ENCODE results near the gene UBD.

DNA sequence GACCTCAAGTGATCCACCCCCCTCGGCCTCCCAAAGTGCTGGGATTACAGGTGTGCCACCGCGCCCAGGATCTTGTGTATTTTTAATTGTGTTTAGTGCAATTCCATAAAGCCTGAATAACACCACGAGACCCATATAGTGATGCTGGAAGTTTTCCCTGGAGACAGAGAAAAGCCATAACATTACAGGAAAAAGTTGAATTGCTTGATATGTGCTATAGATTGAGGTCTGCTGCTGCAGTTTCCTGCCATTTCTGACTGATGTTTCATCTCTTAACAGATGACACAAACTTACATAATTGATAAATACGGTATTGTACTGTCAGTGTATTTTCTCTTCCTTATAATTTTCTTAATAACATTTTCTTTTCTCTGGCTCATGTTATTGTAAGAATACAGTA lies 7.3 kb upstream of the UBD start:
- TF ChIP-seq KLF9 (tag by site-specific recombination; IDR thresholded peaks at IDR 0.05; ENCODE audit: low read depth), result no peak
- no peak for TF ChIP-seq ZNF626 (tag by site-specific recombination; IDR thresholded peaks at IDR 0.05)
- no peak for TF ChIP-seq ZNF549 (tag by site-specific recombination; IDR thresholded peaks at IDR 0.05)
- TF ChIP-seq, protein P1, sequence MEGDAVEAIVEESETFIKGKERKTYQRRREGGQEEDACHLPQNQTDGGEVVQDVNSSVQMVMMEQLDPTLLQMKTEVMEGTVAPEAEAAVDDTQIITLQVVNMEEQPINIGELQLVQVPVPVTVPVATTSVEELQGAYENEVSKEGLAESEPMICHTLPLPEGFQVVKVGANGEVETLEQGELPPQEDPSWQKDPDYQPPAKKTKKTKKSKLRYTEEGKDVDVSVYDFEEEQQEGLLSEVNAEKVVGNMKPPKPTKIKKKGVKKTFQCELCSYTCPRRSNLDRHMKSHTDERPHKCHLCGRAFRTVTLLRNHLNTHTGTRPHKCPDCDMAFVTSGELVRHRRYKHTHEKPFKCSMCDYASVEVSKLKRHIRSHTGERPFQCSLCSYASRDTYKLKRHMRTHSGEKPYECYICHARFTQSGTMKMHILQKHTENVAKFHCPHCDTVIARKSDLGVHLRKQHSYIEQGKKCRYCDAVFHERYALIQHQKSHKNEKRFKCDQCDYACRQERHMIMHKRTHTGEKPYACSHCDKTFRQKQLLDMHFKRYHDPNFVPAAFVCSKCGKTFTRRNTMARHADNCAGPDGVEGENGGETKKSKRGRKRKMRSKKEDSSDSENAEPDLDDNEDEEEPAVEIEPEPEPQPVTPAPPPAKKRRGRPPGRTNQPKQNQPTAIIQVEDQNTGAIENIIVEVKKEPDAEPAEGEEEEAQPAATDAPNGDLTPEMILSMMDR (tag by site-specific recombination; IDR thresholded peaks at IDR 0.05), result no peak
- TF ChIP-seq SP2 (tag by site-specific recombination; IDR thresholded peaks at IDR 0.05), result no peak
- TF ChIP-seq ZNF274 (IDR thresholded peaks at IDR 0.05; ENCODE audit: low read length), result no peak
- TF ChIP-seq ZNF274 (tag by site-specific recombination; IDR thresholded peaks at IDR 0.05; ENCODE audit: borderline replicate concordance), result no peak
- TF ChIP-seq, protein P2, sequence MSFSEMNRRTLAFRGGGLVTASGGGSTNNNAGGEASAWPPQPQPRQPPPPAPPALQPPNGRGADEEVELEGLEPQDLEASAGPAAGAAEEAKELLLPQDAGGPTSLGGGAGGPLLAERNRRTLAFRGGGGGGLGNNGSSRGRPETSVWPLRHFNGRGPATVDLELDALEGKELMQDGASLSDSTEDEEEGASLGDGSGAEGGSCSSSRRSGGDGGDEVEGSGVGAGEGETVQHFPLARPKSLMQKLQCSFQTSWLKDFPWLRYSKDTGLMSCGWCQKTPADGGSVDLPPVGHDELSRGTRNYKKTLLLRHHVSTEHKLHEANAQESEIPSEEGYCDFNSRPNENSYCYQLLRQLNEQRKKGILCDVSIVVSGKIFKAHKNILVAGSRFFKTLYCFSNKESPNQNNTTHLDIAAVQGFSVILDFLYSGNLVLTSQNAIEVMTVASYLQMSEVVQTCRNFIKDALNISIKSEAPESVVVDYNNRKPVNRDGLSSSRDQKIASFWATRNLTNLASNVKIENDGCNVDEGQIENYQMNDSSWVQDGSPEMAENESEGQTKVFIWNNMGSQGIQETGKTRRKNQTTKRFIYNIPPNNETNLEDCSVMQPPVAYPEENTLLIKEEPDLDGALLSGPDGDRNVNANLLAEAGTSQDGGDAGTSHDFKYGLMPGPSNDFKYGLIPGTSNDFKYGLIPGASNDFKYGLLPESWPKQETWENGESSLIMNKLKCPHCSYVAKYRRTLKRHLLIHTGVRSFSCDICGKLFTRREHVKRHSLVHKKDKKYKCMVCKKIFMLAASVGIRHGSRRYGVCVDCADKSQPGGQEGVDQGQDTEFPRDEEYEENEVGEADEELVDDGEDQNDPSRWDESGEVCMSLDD (tag by site-specific recombination; IDR thresholded peaks at IDR 0.05), result no peak
- no peak for TF ChIP-seq ZNF138 (tag by site-specific recombination; IDR thresholded peaks at IDR 0.05; ENCODE audit: borderline replicate concordance)
- TF ChIP-seq, protein P3, sequence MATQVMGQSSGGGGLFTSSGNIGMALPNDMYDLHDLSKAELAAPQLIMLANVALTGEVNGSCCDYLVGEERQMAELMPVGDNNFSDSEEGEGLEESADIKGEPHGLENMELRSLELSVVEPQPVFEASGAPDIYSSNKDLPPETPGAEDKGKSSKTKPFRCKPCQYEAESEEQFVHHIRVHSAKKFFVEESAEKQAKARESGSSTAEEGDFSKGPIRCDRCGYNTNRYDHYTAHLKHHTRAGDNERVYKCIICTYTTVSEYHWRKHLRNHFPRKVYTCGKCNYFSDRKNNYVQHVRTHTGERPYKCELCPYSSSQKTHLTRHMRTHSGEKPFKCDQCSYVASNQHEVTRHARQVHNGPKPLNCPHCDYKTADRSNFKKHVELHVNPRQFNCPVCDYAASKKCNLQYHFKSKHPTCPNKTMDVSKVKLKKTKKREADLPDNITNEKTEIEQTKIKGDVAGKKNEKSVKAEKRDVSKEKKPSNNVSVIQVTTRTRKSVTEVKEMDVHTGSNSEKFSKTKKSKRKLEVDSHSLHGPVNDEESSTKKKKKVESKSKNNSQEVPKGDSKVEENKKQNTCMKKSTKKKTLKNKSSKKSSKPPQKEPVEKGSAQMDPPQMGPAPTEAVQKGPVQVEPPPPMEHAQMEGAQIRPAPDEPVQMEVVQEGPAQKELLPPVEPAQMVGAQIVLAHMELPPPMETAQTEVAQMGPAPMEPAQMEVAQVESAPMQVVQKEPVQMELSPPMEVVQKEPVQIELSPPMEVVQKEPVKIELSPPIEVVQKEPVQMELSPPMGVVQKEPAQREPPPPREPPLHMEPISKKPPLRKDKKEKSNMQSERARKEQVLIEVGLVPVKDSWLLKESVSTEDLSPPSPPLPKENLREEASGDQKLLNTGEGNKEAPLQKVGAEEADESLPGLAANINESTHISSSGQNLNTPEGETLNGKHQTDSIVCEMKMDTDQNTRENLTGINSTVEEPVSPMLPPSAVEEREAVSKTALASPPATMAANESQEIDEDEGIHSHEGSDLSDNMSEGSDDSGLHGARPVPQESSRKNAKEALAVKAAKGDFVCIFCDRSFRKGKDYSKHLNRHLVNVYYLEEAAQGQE (tag by site-specific recombination; IDR thresholded peaks at IDR 0.05), result no peak
- TF ChIP-seq, protein P4, sequence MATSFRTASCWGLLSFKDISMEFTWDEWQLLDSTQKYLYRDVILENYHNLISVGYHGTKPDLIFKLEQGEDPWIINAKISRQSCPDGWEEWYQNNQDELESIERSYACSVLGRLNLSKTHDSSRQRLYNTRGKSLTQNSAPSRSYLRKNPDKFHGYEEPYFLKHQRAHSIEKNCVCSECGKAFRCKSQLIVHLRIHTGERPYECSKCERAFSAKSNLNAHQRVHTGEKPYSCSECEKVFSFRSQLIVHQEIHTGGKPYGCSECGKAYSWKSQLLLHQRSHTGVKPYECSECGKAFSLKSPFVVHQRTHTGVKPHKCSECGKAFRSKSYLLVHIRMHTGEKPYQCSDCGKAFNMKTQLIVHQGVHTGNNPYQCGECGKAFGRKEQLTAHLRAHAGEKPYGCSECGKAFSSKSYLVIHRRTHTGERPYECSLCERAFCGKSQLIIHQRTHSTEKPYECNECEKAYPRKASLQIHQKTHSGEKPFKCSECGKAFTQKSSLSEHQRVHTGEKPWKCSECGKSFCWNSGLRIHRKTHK (tag by site-specific recombination; IDR thresholded peaks at IDR 0.05), result no peak
- TF ChIP-seq, protein P5, sequence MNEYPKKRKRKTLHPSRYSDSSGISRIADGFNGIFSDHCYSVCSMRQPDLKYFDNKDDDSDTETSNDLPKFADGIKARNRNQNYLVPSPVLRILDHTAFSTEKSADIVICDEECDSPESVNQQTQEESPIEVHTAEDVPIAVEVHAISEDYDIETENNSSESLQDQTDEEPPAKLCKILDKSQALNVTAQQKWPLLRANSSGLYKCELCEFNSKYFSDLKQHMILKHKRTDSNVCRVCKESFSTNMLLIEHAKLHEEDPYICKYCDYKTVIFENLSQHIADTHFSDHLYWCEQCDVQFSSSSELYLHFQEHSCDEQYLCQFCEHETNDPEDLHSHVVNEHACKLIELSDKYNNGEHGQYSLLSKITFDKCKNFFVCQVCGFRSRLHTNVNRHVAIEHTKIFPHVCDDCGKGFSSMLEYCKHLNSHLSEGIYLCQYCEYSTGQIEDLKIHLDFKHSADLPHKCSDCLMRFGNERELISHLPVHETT (tag by site-specific recombination; IDR thresholded peaks at IDR 0.05), result no peak
- TF ChIP-seq GLI4 (tag by site-specific recombination; IDR thresholded peaks at IDR 0.05), result no peak
- TF ChIP-seq ZNF747 (tag by site-specific recombination; IDR thresholded peaks at IDR 0.05), result no peak

All from HEK293 (cell line).